Fibroblast of the aortic adventitia (primary cell): ENCODE data around the gene RNF26. TPM values are rescaled to one million over a fixed set of nuclear protein-coding genes. Genes with fewer than 3 reads are reported as not detected.

Experiments
- DNase-seq: peaks from one replicate; pipeline ENCODE4 v3.0.0-alpha.2; 2010; ENCODE audit warnings: low read depth
- H3K4me3 ChIP-seq: 2 replicates; pipeline ENCODE4 v1.5.1; 2011; ENCODE audit warnings: low read depth, mild to moderate bottlenecking, control low read depth, low read length, moderate library complexity
- total RNA-seq: library from RNA; depleted of rRNA; stranded (reverse); fragments of >200 nt; gene quantifications from 2 replicates; pipeline ENCODE4 v1.2.3, GENCODE V29; 2012; ENCODE audit warnings: low replicate concordance
- TF ChIP-seq, protein P1 (sequence below): IDR thresholded peaks from 2 replicates; pipeline ENCODE4 v1.5.1; 2011; ENCODE audit warnings: mild to moderate bottlenecking, low read length, control low read depth, inconsistent platforms; ENCODE audit not compliant: insufficient read depth

Gene RNF26
- total RNA-seq, 1 donor: 7.1 TPM

DNA sequence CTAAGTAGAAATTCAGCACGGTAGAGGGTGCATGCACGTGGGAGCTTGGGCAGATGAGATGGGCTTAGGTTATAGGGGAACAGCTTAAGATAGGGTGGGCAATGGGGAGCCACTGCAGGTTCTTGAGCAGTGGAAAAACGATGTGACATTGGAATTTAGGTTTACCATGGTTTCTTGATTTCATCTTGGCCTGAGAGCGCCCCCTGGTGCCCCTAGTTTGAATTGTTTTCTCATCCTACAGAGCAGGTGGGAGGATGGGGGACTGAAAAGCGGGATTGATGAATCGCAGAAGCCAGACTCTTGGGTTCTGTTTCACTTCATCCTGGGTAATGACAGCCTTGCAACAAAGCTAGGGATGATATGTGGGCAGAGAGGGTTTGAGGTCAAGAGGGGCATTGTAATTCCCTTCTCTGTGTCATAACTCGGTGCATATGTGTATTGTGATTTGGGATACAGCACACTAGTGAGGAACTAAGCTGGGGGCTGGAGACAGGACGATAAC lies 10.7 kb upstream of the RNF26 start:
- no peak overlapping the region for H3K4me3 ChIP-seq
- TF ChIP-seq, protein P1, sequence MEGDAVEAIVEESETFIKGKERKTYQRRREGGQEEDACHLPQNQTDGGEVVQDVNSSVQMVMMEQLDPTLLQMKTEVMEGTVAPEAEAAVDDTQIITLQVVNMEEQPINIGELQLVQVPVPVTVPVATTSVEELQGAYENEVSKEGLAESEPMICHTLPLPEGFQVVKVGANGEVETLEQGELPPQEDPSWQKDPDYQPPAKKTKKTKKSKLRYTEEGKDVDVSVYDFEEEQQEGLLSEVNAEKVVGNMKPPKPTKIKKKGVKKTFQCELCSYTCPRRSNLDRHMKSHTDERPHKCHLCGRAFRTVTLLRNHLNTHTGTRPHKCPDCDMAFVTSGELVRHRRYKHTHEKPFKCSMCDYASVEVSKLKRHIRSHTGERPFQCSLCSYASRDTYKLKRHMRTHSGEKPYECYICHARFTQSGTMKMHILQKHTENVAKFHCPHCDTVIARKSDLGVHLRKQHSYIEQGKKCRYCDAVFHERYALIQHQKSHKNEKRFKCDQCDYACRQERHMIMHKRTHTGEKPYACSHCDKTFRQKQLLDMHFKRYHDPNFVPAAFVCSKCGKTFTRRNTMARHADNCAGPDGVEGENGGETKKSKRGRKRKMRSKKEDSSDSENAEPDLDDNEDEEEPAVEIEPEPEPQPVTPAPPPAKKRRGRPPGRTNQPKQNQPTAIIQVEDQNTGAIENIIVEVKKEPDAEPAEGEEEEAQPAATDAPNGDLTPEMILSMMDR: peak; percentile 73
- DNase-seq: peak; percentile 75

GRCh38 chr11:119324189-119324588 lies 10.1 kb upstream of the RNF26 start:
- DNase-seq: no peak
- TF ChIP-seq, protein P1: no peak
- H3K4me3 ChIP-seq: no peak overlapping the region

DNA sequence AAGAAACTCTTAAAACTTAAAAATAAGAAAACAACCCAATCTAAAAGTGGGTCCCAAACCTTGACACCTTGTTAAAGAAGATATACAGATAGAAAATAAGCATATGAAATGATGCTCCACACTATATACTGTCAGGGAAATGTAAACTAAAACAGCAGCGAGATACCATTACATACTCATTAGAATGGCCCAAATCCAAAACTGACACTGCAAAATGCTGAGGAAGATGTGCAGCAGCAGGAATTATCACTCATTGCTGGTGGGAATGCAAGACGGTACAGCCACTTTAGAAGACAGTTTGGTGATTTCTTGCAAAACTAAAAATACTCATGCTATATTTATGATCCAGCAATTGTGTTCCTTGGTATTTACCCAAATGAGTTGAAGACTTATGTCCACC lies 5.0 kb upstream of the RNF26 start:
- no peak overlapping the region for H3K4me3 ChIP-seq
- no peak for DNase-seq
- TF ChIP-seq, protein P1: no peak

GRCh38 chr11:119330237-119330636 lies 4.1 kb upstream of the RNF26 start:
- TF ChIP-seq, protein P1: no peak
- H3K4me3 ChIP-seq: no peak overlapping the region
- DNase-seq: no peak

- TF ChIP-seq, protein P1: no peak
- DNase-seq: no peak
- no peak overlapping the region for H3K4me3 ChIP-seq
Observed at GRCh38 chr11:119332111-119332765, 2.1 kb upstream of the RNF26 start.

- DNase-seq: no peak
- peak overlapping the region; percentile 89 for H3K4me3 ChIP-seq
- TF ChIP-seq, protein P1: no peak
Observed at GRCh38 chr11:119335091-119335654, 846 bp downstream of the RNF26 start.
